ENCODE data around the gene IPO4. TPM values are rescaled to one million over a fixed set of nuclear protein-coding genes. Genes with fewer than 3 reads are reported as not detected.

Gene IPO4
- total and polyA plus RNA-seq, 2 of the 13 experiments (the other 11 are each of a cell fraction or from before 2014, with no cell fraction given), result 39.0 to 179 TPM

DNA sequence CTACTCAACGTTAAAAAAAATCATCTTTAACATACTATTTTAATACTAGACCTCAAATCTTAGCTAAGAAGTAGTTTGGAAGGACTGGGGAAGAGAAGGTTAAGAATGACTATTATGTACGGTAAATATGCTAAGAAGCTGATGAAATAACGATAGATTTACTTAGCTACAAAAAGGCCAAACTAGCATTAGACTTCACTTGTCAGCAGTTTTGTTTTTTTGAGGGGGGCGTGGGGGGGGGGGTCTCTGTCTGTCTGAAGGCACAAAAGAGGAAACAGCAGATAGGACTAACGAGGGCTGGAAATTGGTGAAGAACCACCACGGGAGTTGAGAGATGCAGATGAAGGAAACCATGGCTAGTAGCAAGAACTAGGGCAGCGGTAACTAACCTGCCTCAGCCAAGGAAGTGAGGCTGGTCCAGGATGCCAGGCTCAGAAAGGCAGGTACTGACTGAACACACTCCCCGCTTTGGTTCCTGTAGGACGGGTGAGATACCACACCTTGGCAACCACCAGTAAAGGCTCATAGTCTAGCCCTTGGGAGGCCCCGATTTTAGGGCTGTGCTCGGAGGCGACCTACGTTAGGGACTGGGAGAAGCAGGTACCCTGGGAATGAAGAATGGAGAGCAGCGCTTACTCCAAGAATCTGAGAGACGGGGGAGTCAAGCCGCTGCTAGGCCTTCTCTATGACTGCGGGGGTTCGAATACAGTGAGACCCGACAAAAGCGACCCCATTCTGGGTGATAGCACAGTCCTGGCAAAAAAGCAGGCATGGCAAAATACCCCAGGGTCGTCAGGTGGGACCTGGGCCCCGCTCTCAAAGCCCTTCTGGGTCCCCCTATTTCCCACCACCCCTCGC is 42.9 kb upstream of the IPO4 start (continued):
- TF ChIP-seq ZNF782 (CRISPR knock-in tag; IDR thresholded peaks at IDR 0.05; ENCODE audit: borderline replicate concordance) (peak; percentile 39; the same call in 1 of the 2 replicates), KAT8 (CRISPR knock-in tag; IDR thresholded peaks at IDR 0.05) (no peak), ZNF318 (CRISPR knock-in tag; IDR thresholded peaks at IDR 0.05) (peak; percentile 92; the same call in 1 of the 2 replicates), ZNF431 (CRISPR knock-in tag; IDR thresholded peaks at IDR 0.05; ENCODE audit: borderline replicate concordance, low read depth) (peak; percentile 82; the same call in 1 of the 2 replicates), HMG20B (CRISPR knock-in tag; conservative IDR thresholded peaks at IDR 0.05) (no peak), ZBTB46 (CRISPR knock-in tag; IDR thresholded peaks at IDR 0.05; ENCODE audit: borderline replicate concordance) (no peak; the same call in 1 of the 2 replicates), ZNF3 (CRISPR knock-in tag; IDR thresholded peaks at IDR 0.05) (peak; percentile 16; the same call in 1 of the 2 replicates), ARNTL (CRISPR knock-in tag; IDR thresholded peaks at IDR 0.05) (peak; percentile 51; the same call in 1 of the 2 replicates), ZNF800 (CRISPR knock-in tag; IDR thresholded peaks at IDR 0.05) (no peak; the same call in 1 of the 2 replicates), RARG (CRISPR knock-in tag; IDR thresholded peaks at IDR 0.05; ENCODE audit: low read depth) (0 out of 2 replicates have a peak, but pooled peaks have one; percentile 21)
- TF ChIP-seq, protein P1, sequence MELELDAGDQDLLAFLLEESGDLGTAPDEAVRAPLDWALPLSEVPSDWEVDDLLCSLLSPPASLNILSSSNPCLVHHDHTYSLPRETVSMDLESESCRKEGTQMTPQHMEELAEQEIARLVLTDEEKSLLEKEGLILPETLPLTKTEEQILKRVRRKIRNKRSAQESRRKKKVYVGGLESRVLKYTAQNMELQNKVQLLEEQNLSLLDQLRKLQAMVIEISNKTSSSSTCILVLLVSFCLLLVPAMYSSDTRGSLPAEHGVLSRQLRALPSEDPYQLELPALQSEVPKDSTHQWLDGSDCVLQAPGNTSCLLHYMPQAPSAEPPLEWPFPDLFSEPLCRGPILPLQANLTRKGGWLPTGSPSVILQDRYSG (CRISPR knock-in tag; IDR thresholded peaks at IDR 0.05), result 0 out of 2 replicates have a peak, but pooled peaks have one; percentile 8
- TF ChIP-seq, protein P2, sequence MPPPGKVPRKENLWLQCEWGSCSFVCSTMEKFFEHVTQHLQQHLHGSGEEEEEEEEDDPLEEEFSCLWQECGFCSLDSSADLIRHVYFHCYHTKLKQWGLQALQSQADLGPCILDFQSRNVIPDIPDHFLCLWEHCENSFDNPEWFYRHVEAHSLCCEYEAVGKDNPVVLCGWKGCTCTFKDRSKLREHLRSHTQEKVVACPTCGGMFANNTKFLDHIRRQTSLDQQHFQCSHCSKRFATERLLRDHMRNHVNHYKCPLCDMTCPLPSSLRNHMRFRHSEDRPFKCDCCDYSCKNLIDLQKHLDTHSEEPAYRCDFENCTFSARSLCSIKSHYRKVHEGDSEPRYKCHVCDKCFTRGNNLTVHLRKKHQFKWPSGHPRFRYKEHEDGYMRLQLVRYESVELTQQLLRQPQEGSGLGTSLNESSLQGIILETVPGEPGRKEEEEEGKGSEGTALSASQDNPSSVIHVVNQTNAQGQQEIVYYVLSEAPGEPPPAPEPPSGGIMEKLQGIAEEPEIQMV (CRISPR knock-in tag; IDR thresholded peaks at IDR 0.05; ENCODE audit: low read depth), result peak; percentile 12; the same call in 1 of the 2 replicates

Data from HepG2 (cell line).